SKM-1 (cell line): ENCODE results near the gene DGKI.

Experiments used
- DNase-seq: peaks from one replicate; lab custom pipeline; 2025; ENCODE audit not compliant: unreplicated experiment; lab: John Stamatoyannopoulos, UW

The DGKI gene

DNA sequence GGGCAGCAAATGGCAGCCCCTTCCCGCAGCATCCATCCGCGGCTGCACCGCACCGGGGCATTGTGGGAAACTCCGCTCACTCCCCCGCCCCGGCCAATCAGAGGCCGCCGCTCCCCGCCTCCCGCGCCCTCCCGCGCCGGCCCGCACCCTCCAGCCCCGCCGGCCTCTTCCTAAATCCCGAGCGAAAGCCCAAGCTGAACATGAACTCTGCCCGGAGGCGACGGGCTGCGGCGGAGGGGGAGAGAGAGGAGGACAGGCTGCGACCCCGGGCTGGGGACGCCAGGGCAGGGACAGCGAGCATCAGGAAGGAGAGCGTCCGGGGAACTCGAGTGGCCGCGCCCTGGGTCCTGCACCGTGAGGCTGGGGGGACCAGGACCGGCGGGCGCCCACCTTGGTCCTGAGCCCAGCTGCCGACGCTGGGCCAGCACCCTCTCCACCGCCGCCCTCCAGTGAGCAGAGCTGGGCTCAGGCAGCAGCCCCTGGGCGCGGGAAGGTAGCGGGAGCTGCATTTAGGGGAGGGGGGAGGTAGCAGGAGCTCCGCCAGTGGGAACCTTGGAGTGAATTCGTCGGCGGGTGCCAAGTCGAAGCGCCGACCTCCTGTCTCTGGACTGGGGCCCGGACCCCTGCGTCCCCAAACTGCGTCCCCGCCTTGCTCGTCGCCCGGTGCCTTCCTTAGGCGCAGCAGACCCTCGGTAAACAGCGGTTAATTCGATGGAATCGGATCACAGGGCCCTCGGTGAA is at the start of gene DGKI:
DGKI (minus strand) TSS at position 148 of the 741 bp plus-strand sequence.
- DNase-seq, result no peak

DNA sequence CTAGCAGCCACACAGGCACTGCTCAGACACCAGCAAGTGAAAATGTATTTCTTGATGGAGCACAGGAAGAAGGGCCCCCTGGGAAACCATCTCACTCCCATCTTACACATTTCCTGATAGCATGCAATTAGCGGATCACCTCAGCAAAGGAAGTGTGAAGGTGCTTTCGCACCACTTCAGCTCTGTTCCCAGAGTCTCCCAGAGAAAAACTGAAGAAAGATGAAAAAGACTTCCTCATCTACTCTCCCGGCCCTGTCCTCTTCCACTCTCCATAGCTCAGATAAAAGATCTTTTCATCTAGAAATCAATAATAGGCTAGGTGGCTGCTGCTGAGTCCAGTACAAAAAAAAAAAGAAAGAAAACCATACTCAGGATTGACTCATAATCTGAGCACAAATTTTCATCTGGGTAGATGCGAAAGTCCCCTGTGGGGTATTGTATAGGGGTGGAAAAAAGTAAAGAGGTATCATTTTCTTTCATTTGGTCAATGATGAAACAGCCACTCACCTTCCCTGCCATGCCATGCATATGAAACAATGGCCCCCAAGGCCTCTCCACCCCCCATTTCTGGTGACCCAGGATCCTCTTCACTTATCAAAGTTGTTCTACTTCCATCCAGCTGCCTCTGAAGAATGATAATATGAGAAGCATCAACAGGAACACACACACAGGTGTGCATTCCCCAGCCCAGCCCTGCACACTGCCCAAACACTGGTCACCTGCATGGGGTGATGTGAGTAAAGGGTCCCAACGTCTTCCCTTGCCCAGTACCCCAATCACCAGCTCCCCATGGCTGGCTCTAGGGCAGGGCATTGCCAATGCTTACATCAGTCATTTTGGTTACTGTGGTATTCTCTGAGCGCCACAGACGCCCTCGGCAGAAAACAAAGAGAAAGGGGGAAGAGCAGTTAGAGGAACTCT is 48.8 kb upstream of the DGKI start:
- DNase-seq, result no peak

DNA sequence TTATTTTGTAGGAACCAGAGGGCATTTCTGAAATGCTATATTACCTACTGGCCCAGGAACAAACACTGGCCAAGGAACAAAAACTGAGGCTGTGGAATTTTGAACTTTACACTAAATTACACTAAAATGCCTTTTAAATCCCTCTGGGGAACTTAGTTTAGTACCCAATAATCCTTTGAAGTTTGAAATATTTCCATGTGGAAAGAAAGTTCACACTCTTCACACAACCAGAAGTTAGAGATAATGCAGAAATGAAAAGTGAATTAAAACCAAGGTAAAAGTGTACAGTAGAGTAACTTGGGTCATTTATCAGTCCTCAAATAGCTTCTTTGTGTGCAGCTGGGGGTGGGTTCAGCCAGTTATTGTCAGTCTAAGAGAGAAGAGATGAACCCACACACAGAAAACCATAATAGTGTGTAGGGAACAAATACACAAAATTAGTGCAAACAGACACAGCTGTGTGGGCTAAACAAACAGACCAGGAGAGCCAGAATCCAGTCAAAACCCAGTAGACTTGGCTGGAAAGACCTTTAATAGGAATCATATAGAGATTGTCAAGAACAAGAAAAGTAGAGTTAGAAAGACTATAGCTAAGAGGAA is 46.5 kb upstream of the DGKI start:
- no peak for DNase-seq

DNA sequence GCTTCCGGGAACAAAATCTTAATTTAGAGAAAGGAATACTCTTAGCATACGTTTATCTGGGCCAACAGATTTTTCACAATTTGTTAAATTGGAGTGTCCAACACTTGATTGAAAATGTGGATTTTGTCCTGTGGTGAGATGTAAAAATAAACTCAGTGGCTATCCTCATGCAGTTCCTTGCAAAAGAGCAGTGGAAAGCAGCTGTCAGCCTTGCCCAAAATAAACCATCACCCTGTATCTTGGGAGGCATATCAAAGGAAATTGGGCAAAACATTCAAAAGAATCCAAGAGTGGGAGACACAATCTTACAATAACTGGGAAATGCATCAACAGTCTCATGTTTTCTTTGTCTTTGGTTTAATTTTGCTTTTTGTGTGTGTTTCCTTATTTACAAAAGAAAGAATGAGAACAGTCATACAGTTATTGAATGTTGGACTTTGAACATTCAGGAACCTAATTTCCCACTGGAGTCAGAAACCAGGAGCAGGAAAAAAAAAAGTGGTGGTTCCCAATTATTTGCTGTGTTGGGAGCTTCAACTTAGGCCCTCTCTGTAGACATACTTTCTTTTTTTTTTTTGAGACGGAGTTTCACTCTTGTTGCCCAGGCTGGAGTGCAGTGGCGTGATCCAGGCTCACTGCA is 44.4 kb upstream of the DGKI start:
- DNase-seq, result no peak

DNA sequence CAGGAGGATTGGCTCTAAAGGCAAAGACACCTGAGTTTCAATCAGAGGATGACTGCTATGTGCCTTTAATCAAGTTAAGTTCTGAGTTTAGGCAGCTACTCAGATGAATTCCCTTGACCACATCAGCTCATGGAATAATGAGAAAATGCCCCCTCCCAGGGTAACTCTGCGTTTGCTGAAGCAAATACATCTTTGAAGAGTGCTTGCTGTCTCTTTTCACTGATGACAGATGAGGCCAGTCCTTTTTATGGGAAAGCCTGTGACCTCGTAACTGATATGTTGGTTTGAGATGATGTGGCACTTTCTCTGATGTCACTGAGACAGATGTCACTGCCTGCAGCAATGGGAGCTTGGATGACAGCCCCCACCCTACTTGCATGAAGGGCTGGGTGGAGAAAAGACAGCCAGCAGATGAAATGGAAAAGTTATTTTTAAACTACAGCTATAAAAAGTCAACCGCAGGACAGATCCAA is 43.7 kb upstream of the DGKI start:
- DNase-seq, result no peak

DNA sequence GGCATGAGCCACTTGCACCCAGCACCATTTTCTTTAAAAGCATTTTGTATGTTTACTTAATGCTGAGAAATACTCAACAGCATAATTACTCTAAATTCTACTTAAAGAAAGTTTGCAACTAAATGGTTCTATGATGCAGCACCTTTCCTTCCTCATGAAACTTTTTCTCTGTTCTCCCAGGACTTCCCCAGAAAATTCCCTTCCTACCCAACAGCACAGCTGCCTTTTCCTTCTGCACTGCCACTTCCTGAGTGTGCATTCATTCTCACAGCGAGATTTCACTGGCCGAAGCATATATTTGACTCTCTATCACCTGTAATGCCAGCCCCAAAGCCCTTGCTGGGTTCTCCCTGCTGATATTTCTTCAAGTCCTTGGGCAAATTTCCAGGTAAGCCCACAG is 41.5 kb upstream of the DGKI start:
- no peak for DNase-seq

DNA sequence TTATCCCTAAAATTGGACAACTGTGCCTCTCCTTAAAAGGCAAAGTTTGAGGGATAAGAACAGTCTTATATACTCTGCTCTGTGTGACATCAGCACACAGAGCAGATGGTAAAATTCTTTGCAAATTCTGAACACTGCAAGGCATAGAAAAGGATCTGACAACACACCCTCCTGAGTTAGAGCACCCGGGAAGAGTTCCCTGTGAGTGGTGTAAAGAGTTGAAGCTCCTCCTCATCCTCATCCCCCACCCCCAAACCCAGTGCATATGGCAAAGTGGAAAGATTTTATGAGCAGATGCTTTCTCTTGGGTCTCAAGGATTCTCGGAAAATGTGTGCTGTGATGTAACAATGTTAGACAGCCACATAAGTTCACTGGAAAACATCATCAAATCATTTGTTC is 40.0 kb upstream of the DGKI start:
- DNase-seq, result no peak

DNA sequence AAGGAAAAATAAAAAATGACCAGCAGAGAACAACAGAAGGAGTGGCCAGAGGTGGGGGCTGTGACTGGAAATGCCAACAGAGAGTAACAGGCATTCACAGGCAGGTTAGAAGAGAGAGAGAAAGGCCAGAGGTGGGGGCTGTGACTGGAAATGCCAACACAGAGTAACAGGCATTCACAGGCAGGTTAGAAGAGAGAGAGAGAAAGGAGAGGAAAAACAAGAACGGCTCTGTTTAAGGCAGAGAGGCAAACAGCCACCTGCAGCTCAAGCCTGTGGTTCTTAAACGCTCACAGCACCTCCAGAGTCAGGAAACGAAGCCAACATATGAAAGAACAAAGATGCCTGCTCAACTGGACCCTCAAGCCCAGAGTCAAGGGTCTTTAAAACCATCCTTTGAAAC is 39.5 kb upstream of the DGKI start:
- no peak for DNase-seq

DNA sequence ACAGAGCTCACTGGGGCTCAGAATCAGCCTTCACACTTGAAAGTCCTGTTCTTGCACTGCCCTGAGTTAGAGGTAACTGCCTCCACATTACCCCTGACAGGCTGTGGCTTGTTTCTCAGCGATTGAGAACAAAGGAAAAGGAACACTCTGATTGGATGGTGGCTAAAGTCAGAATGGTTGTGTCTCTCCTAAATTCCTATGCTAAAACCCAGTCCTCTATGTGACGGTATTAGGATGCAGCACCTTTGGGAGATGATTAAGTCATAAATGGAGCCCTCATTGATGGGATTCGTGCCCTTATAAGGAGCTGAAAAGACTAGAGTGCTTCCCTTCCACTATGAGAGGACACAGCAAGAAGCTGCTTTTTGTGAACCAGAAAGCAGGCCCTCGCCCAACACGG is 38.9 kb upstream of the DGKI start:
- DNase-seq, result no peak

DNA sequence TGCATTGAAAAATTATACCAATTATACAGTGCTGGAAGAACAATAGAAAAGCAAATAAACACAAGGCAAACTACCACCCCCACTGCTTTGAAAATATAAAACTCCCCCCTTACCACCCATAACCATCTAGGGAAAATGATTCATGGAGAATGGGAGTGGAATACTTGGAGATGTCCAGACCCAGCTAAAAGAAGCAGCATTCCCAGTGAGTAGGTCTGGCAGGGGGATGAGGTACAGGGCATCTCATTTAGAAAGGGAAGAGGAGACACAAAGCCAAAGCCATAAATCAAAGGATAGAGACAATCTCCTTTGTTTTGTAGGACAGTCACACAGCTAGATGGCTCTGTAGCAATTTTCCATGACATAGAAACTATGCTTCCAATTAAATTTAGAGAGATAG is 36.0 kb upstream of the DGKI start:
- no peak for DNase-seq

DNA sequence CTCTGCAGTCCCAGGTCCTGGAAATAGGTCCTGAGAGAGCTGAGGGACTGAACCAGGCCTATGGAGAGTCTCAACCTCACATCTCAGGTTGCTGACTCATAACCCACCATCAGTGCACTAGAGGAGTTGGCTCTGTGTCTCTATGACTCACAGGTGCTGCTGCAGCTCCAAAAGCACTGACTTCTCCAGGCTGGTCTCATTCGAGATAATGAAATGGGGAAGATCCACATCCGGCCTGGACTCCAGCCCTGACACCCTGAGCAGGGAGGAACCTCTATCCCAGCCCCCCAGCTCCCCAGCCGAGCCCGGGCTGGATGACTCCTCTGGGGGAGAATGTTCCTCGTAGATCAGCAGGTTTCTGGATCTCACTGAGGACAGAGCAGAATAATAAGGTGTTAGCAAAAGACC is 35.5 kb upstream of the DGKI start:
- DNase-seq, result no peak

DNA sequence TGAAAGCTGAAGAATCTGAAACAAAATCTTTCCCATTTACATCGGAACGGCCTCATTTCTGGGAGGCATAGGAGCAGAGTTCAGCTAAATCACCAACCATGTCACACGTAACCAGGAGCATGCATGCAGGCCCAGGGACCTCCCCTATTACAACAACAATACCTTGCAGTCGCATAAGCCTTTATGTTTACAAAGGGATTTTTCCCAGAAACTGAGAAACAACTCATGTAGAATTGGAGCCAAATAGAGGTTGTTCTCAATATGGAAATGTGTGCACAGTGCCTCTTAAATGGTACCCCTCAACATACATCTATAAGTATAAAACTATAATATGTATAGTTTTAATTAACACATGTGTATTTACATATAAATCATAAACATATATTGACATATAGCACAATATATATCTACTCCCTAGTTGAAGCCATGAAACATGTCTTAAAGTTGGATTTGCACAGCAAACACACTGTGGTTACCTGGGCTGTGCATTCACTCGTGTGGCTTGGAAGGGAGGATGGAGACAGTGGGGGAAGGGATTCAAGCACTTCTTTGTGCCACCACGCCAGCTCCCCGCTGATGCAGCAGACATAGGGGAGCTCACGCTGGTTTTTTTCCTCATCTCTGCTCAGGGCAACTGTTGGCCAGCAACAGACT is 35.0 kb upstream of the DGKI start:
- no peak for DNase-seq

DNA sequence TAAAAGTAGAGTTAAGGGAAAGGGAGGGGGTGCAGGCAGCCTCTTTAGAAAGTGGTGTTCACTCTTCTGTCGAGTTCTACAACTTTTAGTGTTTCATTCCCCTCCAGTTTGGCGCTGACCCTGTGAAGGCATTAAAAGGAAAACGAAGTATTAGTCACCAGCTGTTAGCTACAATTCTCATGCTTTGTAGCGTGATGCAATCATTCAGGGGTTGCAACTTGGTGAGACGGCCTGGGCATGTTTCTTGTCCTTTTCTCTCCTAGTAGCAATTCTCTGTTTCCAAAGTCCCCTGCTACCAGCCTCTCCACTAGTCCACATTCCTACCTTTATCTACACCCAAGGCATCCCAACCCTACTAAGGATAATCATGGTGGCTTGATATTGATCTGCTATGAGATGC is 33.7 kb upstream of the DGKI start:
- DNase-seq, result no peak

DNA sequence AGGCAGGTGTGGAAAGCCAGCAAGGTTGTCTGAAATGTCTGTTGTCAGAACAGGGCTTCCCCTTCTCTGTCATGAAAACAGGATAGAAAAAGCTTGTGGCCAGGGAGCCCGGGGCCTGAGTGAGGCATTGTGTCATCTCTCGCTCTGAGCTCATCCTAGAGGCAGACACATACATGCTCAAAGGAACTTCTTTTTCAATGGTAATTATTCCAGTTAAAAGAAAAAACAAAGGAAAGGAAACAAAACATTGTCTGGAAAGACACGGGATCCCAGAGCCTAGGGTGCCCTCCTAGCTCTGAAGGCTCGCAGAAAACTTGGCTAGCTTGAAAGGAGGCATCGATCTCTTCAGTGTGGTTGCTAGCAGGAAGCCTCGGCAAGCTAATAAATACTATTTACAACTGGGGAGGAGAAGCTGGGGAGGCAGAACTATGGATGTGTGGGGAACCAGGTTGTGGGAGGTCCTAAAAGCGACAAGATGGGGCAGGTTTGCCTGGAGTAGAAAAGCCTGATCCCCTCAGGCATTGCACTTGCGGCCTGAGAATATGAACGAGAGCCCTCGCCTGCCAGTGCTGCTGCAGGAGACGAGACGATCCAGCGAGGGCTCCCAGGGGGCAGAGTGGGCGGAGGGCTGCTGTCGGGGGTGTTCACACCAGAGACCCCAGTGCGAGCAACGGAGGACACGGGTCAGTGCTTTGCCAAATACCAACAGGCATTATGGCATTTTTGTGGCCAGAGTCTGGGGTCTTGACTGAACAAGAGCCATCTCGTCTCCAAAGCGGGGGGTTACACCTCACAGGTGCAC is 32.8 kb upstream of the DGKI start:
- DNase-seq, result no peak

DNA sequence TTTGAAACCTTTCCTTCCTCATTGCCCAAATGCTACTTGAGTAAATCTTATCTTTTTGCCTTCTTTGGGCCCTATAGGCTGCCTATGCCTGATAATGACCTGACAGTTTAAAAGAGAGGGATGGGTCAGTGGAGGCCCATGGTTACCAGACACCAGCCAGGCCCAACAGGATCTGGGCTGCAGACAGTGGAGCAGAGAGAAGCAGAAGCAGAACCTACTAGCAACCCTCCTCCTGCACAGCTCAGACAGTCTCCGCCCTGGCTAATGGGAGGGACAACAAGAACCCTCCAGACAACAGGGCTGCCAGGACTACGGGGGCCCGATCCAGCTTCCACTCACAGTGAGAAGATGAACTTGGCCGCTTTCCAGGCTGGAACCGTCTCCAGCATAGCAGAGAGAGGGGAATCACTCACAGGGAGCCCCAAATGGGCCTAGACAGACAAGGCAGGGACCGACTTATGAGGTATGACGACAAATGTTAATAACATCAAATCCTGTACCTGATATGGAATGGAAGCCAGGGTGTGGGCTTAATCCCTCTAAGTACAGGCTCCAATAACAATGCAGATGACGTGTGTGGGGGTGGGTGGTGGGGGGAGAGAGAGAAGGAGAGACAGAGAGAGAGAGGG is 31.7 kb upstream of the DGKI start:
- DNase-seq, result no peak

DNA sequence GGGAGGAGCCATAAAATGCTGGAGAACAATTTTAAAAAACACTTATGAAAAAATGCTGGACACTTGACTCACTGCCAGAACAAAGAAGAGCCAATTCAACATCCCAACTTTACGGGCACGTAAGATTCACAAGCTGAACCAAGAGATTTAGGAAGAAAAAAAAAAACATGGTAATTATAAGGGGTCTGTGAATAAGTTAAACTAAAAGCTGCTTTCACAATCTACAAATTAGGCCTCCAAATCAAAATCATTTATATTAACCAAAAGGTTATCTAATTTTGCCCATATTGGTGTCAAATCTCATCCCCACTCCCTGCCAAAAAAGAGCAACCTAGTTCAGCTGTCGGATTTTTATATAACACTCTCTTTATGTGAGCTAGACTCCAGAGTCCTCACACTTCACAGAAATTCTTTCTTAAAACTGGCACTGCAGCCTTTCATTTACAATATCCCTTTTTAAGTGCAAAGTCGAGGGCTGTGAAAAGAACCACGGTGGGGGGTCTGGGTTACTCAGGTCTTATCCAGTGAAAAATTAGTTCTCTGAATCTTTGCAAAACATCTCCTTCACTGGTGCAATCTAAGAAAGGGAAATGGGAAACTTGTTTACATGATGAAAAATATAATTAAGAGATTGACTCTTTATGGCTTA is 30.4 kb upstream of the DGKI start:
- no peak for DNase-seq

DNA sequence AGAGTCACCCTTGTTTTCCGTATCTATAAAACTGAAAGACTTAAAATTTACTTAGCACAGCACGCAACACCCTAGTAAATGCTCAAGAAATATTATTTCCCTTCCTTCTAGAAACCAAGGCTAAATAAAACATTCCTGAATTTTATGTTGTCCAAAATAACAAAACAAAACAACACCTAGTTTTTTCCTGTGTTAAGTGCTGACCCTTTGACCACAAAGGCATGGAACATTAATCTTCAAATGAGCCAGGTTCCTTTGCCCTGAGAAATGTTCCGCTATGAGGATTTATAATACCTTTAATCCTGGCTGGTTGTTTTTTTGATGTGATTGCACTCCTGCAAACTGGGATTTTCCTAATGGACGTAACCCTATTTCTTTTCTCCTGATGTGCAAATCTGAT is 29.0 kb upstream of the DGKI start:
- no peak for DNase-seq

DNA sequence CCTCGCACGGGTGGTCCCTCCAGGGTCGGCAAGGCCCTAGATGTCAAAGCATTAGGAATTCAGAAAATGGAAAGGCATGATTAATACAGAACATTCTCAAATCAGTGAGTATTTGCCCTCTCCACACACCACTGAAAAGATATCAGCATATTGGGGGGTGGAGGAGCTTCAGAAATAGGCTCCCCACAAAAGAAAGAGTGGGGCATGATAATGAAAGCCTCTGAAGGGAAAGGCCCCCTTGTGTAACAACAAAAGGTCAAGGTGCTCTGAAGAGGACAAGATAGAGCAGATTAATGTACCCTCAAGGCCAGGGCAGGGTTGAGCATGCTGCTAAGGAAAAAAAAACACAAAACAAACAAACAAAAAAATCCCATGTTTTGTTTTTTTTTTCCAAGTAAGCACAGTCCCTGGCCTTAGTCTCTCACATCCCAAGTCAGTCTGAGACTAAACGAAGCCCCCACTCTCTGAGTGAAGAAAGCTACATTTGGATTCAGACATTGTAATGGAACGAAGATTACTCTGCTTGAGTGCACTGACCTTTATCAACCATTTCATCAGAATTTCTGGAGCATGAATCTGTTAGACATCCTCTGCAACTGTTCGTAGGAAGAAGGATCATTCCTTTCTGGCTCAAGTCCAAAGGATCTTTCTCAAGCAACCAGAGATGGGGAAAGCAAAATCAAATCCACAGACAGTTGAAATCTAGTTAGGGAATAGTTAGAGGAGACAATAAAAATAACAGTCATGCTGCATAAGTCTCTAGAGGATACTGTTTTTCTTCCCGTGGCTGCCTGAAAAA is 27.4 kb upstream of the DGKI start:
- no peak for DNase-seq
